Testis (tissue), 3 donors: ENCODE data around the gene HERC2. TPM values are rescaled to one million over a fixed set of nuclear protein-coding genes. Genes with fewer than 3 reads are reported as not detected.

Experiments
- DNase-seq: peaks from one replicate; pipeline ENCODE4 v3.0.0-alpha.2; 2019
- H3K27ac ChIP-seq, 2 donors: fragments of 200-600 bp; sonication (generic); one replicate each; pipeline ENCODE4 v1.5.1; 2019
- H3K27me3 ChIP-seq: fragments of 200-600 bp; sonication (generic); one replicate; pipeline ENCODE4 v1.5.1; 2019
- H3K36me3 ChIP-seq: fragments of 200-600 bp; sonication (generic); one replicate; pipeline ENCODE4 v1.5.1; 2017; ENCODE audit warnings: low read depth; ENCODE audit errors: missing control alignments
- H3K4me1 ChIP-seq: fragments of 200-600 bp; sonication (generic); one replicate; pipeline ENCODE4 v1.5.1; 2019
- H3K4me3 ChIP-seq, 2 donors: fragments of 200-600 bp; sonication (generic); one replicate each; pipeline ENCODE4 v1.5.1; 2017 to 2019
- H3K9me3 ChIP-seq: fragments of 200-600 bp; sonication (generic); one replicate; pipeline ENCODE4 v1.5.1; 2017
- POLR2A ChIP-seq: fragments of 450-650 bp; IDR thresholded peaks from one replicate; pipeline ENCODE4 v1.6.1; 2017; ENCODE audit warnings: antibody characterized with exemption, mild to moderate bottlenecking, moderate library complexity
- WGBS, 2 donors: methylation state at CpG; one replicate each; pipeline ENCODE4 v1.1.5; 2018; 5-methylcytosine and 5-hydroxymethylcytosine counted together
- intact Hi-C: fragments of 100-400 bp; cut with DNase I; formaldehyde crosslinking; loops from one replicate; pipeline ENCODE4 v1.15.1; 2023; ENCODE audit warnings: low total_unique reads
- polyA plus RNA-seq: library from polyadenylated mRNA; stranded (reverse); fragments of 350-450 nt; fragmentation: Illumina TruSeq; extraction: RNeasy Lipid Tissue Mini Kit (QIAGEN cat#74804); gene quantifications from one replicate; pipeline ENCODE4 v1.2.3, GENCODE V29; 2014; ENCODE audit warnings: low read depth, low replicate concordance; ENCODE audit not compliant: insufficient read depth
- total RNA-seq, 2 donors: library from RNA; depleted of rRNA; stranded (reverse); fragments of >200 nt; gene quantifications; one replicate each; pipeline ENCODE4 v1.2.3, GENCODE V29; 2016
- TF ChIP-seq, protein P1 (sequence below), 3 experiments: fragments of 450-650 bp in 2 of 3; fragments of 200-600 bp in 1 of 3; sonication (generic) in 1 of 3; IDR thresholded peaks; one replicate each; pipeline ENCODE4 v1.5.1; 2016 to 2019; ENCODE audit warnings: antibody characterized with exemption in 3 of 3, mild to moderate bottlenecking in 2 of 3, moderate library complexity in 1 of 3

The HERC2 gene
- total and polyA plus RNA-seq, 3 donors from 2014 or later = 45.6 to 113 (median 78.2) TPM

DNA sequence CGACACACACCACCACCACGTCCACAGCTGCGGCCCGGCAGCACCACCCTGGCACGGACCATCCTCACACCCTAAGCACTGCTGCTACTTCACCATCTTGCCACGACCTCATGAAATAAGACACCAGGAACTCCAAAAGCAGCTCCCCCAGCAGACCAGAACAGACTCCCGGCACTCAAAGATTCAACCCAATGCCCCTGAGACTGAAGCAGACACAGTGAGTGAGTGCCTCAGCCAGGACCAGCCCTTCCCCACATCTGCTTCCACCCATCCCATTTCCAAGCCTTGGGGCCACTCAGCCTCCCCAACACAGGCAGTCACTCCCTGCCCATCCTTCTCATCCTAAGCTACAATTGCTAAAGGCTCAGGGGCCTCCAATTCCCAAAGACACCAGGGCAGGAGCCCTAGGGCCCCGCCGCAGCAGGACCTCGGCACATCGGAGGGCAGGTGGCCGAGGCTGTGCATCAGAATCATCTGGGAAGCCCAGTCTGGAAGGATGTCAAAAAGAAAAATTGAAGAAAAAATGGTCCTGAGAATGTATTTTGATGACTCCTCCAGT lies 204.5 kb downstream of the HERC2 start:
- TF ChIP-seq, protein P1, sequence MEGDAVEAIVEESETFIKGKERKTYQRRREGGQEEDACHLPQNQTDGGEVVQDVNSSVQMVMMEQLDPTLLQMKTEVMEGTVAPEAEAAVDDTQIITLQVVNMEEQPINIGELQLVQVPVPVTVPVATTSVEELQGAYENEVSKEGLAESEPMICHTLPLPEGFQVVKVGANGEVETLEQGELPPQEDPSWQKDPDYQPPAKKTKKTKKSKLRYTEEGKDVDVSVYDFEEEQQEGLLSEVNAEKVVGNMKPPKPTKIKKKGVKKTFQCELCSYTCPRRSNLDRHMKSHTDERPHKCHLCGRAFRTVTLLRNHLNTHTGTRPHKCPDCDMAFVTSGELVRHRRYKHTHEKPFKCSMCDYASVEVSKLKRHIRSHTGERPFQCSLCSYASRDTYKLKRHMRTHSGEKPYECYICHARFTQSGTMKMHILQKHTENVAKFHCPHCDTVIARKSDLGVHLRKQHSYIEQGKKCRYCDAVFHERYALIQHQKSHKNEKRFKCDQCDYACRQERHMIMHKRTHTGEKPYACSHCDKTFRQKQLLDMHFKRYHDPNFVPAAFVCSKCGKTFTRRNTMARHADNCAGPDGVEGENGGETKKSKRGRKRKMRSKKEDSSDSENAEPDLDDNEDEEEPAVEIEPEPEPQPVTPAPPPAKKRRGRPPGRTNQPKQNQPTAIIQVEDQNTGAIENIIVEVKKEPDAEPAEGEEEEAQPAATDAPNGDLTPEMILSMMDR (IDR thresholded peaks at IDR 0.05) = no peak
- TF ChIP-seq POLR2A = no peak
- Histone ChIP-seq H3K4me1 (no peaks in the 10 kb centered on the region), H3K36me3 (no peaks in the 10 kb centered on the region), H3K27ac (no peak overlapping the region), H3K27me3 (no peaks in the 10 kb centered on the region), H3K4me3 (no peak overlapping the region), H3K9me3 (no peaks in the 10 kb centered on the region)
- no peak for DNase-seq
- 86 to 94% methylated on average over 12 of the region's 12 CpGs for WGBS, 2 donors
- intact Hi-C loops = no loop called here

DNA sequence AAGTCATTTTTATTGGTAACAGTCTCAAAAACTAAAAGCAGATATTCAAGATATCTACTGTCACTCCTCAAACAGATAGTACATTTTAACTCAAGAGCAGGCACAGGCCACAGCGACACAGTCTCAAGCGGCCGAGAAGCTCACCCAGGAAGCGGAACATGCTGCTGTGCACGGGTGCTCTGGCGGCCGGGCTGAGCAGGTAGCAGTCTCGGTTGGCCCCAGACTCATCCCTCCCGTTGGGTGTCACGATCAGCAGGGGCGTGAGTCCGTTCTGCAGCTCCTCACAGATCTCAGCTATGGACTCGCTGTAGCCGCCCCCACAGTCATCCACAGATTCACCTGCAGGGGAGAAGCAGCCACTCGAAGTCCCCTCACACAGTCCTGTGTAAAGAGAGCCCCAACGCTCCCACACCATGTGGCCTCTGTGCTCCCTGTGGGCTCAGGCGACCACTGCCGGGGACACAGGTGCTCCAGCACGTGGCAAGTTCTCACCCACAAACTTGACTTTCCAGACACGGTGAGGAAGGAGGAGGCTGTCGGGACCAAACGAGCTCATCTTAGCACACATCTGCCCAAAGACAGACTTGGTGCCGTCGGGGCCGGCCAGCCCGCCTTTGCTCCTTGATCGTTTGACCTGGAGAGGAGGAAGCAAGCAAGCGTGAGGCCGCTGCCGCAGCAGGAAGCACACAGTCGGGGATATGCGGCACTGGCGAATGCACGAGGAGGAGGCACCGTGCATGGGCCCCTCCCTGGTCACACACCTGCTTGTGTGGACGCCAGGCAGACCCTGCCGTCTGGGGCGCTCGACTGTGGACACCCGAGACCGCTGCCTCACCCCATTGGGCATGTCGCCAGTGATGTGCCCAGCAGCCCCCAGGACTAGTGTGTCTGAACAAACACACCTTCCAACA lies 205.2 kb downstream of the HERC2 start:
- Histone ChIP-seq H3K27ac (no peak overlapping the region), H3K4me3 (no peak overlapping the region), H3K36me3 (no peaks in the 10 kb centered on the region), H3K4me1 (no peaks in the 10 kb centered on the region), H3K9me3 (no peaks in the 10 kb centered on the region), H3K27me3 (no peaks in the 10 kb centered on the region)
- whole genome bisulfite sequencing, 2 donors = 91 to 94% methylated on average over 37 to 42 of the region's 42 CpGs
- no peak for TF ChIP-seq POLR2A
- TF ChIP-seq, protein P1 (IDR thresholded peaks at IDR 0.05) = no peak
- no peak for DNase-seq
- intact Hi-C loops = no loop called here

DNA sequence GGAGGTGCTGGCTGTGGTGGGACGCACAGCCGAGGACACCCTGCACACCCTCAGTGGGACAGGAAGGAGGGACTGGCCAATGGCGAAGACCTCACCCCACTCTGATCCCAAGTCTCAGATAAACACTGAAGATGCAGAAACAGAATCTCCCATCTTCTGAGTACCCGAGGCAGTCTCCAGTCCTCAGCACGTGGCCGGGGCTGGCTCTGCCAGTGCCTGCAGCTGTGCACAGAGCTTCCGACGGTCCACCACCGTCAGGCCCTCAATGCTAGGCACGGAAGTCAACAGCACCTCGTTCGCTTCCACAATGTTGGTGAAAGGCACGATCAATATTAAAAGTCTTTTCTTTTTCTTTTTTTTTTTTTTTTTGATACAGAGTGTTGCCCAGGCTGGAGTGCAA lies 206.1 kb downstream of the HERC2 start:
- H3K9me3 ChIP-seq = no peaks in the 10 kb centered on the region
- 78 to 81% methylated on average over 12 to 13 of the region's 13 CpGs for WGBS, 2 donors
- intact Hi-C loops = no loop called here
- no peak overlapping the region for H3K27ac ChIP-seq
- no peak overlapping the region for H3K4me3 ChIP-seq
- H3K27me3 ChIP-seq = no peaks in the 10 kb centered on the region
- TF ChIP-seq, protein P1 (IDR thresholded peaks at IDR 0.05) = no peak
- TF ChIP-seq POLR2A = no peak
- DNase-seq = no peak
- no peaks in the 10 kb centered on the region for H3K4me1 ChIP-seq
- no peaks in the 10 kb centered on the region for H3K36me3 ChIP-seq

DNA sequence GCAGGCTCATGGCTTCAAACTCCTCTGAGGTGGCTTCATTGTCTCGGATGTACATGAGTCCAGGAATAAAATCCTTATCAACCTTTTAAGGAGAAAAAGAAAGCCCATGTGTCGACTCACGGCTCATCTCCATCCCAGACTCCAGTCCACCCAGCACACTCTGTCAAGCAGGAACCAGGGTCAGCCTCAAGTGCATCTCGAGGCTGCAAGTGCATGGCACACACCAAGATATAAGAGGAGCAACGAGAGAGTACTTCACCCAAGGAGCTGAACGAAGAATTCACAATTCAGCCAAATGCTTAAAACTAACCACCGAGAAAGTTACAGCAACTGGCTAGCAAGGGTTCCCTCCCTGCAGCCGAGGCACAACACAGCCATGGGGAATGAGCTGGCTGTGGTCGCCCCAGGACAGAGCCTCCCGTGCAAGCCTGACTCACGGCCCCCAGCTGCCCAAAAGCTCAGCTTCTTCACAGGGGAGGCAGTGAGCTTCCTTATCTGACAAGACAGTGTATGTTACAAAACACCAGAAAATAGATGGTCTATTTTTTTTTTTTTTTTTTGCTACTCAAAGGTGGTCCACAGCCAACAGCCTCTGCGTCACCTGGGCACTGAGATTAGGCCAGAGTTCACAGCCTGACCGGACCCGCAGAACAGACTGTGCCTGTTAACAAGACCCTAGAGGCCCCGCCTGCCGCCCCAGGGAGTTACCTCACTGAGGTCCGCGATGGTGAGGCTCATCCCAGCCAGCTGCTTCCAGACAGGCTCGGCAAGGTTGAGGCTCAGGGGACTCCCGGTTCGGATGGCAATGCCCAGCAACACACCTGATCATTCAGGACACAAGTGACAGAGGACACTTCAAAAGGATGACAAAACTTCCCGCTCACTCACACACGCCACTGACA lies 207.0 kb downstream of the HERC2 start:
- WGBS, 2 donors = 73 to 78% methylated on average over 14 to 23 of the region's 23 CpGs
- no peaks in the 10 kb centered on the region for H3K36me3 ChIP-seq
- no peaks in the 10 kb centered on the region for H3K27me3 ChIP-seq
- TF ChIP-seq, protein P1 (IDR thresholded peaks at IDR 0.05) = no peak
- no peak for DNase-seq
- no peak overlapping the region for H3K4me3 ChIP-seq
- H3K4me1 ChIP-seq = no peaks in the 10 kb centered on the region
- no peak overlapping the region for H3K27ac ChIP-seq
- intact Hi-C loops = no loop called here
- H3K9me3 ChIP-seq = no peaks in the 10 kb centered on the region
